Activated naive CD8-positive, alpha-beta T cell treated with anti-CD3 and anti-CD28 coated beads, Interleukin-2, amount 50 U/mL, for 24 hours (primary cell): ENCODE measurements around the gene SLA2.

Source experiments
- ATAC-seq: fragments of 150-1000 bp; cut with Tn5 transposase; one replicate; pipeline ENCODE4 v1.10.0; 2021
- DNase-seq: peaks from one replicate; pipeline ENCODE4 v3.0.0; 2021
- H3K27ac Mint-ChIP-seq: one replicate; pipeline ENCODE4 v1.8.0; 2021; ENCODE audit warnings: mild to moderate bottlenecking, mixed read lengths
- H3K27me3 Mint-ChIP-seq: one replicate; pipeline ENCODE4 v1.8.0; 2021; ENCODE audit warnings: mixed read lengths
- H3K36me3 Mint-ChIP-seq: one replicate; pipeline ENCODE4 v1.8.0; 2021; ENCODE audit warnings: low read depth, mixed read lengths
- H3K4me1 Mint-ChIP-seq: one replicate; pipeline ENCODE4 v1.8.0; 2021; ENCODE audit warnings: mixed read lengths
- H3K4me3 Mint-ChIP-seq: one replicate; pipeline ENCODE4 v1.8.0; 2021; ENCODE audit warnings: mild to moderate bottlenecking, moderate library complexity, mixed read lengths
- H3K9me3 Mint-ChIP-seq: one replicate; pipeline ENCODE4 v1.8.0; 2021; ENCODE audit warnings: mixed read lengths

The SLA2 gene

DNA sequence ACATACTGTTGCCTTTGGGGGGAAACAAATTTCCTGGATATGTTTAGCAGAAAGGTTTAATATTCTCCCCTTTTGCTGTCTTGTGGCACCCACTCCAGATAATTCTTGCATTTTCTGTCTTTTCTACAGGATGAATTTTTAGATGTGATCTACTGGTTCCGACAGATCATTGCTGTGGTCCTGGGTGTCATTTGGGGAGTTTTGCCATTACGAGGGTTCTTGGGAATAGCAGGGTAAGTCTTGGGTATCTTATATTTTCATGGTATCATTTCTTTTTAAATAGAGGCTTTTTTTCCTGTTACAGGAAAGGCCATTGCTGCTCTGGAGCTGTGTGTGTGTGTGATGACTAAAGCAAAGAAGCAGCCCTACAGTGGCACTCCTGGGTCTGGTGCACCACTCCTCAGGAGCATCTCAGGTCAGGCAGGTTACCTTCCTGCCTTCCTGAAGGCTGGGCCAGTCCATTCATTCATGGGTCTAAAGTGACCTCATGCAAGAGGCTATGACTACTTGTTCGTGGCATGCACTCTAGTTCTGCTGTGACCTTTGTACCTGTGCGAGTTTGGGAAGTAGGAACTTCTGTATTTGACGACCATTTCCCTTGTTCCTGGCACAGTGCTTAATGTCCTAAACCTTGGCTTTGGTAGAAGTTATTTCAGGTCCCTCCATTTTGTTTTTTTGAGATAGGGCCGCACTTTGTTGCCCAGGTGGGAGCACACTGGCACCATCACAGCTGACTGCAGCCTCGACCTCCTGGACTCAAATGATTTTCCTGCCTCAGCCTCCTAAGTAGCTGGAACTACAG lies 38.2 kb downstream of the SLA2 start:
- H3K27me3 Mint-ChIP-seq = peaks cover 2% of the 10 kb centered on the region
- H3K4me3 Mint-ChIP-seq = peak overlapping the region; percentile 98
- H3K27ac Mint-ChIP-seq = peak overlapping the region; percentile 92
- DNase-seq = no peak
- no peak for ATAC-seq
- peaks cover 54% of the 10 kb centered on the region for H3K36me3 Mint-ChIP-seq
- H3K9me3 Mint-ChIP-seq = no peaks in the 10 kb centered on the region
- peaks cover 36% of the 10 kb centered on the region for H3K4me1 Mint-ChIP-seq

DNA sequence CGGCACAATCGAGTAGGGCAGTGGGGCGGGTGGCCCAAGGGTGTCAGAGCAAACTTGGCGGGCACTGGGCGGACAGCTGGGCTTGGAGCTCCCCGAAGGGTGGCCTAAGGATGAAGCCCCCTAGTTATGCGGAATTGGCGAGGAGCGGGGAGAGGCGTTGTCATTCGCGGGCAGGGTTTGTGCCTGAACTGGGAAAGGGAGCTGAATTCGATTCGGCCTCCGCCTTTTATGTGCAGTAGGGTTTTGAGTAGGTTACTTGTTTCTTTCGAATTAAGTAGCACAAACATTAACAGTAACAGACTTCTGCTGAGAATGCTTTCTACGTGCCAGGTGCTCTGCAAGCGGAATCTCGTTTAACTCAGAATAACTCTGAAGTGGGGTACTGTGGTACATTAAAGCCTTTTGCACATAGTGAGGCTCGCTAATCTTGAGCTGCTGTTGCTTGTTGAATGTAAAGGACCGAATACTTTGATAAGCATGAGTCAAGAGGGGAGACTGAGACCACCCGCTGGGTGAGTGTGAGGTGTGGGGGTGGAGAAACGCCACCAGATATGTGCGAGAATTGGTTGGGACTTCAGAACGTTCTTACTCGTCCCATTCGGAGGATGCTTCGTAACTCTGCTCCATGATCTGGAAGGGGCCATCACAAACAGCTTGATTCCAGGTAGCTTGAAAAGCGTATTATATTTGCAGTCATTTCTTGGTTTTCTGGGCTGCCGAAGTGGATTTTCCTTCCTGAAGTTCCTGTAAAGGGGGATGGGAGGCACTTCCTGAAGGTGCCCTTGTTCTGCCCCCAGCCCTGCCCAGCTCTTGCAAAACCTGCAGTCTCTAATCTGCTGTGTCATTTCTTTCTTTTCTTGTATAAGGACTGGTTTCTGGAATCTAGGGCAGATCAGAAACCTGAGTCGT lies 39.6 kb downstream of the SLA2 start:
- Mint-ChIP-seq H3K4me1 (peaks cover 35% of the 10 kb centered on the region), H3K36me3 (peaks cover 43% of the 10 kb centered on the region), H3K27ac (peak overlapping the region; percentile 92), H3K9me3 (no peaks in the 10 kb centered on the region), H3K27me3 (peaks cover 2% of the 10 kb centered on the region), H3K4me3 (peak overlapping the region; percentile 98)
- DNase-seq = no peak
- no peak for ATAC-seq

DNA sequence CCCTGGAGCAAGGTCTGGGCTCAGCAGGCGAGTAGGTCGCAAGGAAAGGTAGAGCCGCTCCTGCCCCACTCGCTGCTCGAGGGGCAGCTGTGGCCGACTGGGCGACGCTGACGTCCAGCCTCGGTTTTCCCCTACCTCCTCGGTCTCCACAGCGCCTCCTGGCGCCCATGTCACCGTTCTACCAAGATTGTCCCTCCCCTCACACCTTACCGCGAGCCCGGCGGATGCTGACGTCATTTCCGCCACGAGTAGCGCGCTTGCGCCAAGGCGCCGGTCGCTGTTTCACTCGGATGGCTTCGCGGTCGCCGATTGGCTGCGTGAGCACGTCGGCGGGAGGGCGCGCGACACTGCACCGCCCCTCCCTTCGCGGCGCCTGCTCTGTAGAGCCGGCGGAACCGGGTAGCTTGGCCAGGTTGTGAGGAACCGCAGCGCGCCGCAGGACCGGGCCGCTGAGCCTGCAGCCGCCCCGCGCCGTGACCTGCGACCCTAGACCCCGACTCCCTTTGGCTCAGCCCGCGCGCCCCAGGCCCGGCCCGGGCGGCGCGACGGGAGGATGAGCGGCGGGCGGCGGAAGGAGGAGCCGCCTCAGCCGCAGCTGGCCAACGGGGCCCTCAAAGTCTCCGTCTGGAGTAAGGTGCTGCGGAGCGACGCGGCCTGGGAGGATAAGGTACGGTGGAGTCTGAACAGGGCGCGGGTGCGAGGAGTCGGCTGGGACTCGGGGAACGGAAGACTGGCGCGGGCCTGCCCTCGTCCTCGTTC lies 40.4 kb downstream of the SLA2 start, which contains the start of gene RAB5IF:
Gene RAB5IF, plus strand, starts transcription at position 381 of the 759 bp plus-strand sequence. Its CDS starts 173 bp downstream, at position 554.
- Mint-ChIP-seq H3K36me3 (peaks cover 35% of the 10 kb centered on the region), H3K27ac (peak within 1 kb of the TSS; percentile 95), H3K9me3 (no peaks in the 10 kb centered on the region), H3K4me3 (peak within 1 kb of the TSS; percentile 98), H3K4me1 (peaks cover 35% of the 10 kb centered on the region), H3K27me3 (peaks cover 2% of the 10 kb centered on the region)
- DNase-seq (peak; percentile 100), ATAC-seq (peak; percentile 93)

DNA sequence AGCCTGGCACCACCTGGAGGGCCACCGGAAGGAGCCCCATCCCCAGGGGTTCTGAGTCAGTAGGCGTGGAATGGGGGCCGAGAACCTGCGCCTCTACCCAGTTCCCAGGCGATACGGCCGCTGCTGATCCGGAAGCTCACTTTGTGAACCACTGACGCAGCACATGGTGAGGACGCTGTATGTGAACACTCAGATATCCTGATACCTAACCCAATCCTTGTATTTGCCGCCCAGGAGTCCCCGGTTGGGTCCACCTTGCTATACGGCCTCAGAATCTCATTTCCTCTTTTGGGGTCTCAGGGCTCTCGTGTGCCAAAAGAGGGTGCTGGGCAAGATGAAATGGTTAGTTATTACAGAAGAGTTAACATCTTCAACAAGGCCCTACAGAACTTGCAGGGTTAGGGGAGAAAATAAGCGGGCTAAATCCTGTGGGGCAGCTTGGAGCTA lies 41.0 kb downstream of the SLA2 start:
- Mint-ChIP-seq H3K4me3 (peak overlapping the region; percentile 98), H3K27ac (peak overlapping the region; percentile 95), H3K4me1 (peaks cover 38% of the 10 kb centered on the region), H3K36me3 (peaks cover 31% of the 10 kb centered on the region), H3K9me3 (no peaks in the 10 kb centered on the region), H3K27me3 (peaks cover 2% of the 10 kb centered on the region)
- DNase-seq = peak; percentile 58
- peak; percentile 41 for ATAC-seq

DNA sequence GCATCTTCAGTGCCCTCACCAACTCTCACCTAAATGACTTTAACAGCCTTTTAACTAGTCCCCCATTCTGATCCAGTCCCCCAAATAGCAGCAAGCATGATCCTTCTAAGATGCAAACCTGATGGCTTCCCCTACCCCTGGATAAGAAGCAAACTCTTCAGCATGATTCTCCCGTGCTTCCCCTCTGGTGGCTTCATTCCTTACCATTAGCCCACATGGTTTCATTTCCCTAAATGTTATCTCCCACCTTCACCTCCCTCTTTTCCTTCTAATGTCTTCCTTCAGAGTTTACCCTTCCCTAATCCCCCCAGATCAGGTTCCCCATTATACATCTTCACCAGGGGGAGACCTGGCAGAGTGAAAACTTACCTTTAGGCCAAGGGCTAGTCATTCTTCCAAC lies 44.5 kb downstream of the SLA2 start:
- no peak for ATAC-seq
- no peak overlapping the region for H3K4me3 Mint-ChIP-seq
- no peaks in the 10 kb centered on the region for H3K9me3 Mint-ChIP-seq
- peaks cover 5% of the 10 kb centered on the region for H3K36me3 Mint-ChIP-seq
- no peak for DNase-seq
- peaks cover 2% of the 10 kb centered on the region for H3K27me3 Mint-ChIP-seq
- H3K4me1 Mint-ChIP-seq = peaks cover 23% of the 10 kb centered on the region
- H3K27ac Mint-ChIP-seq = peak overlapping the region; percentile 16

DNA sequence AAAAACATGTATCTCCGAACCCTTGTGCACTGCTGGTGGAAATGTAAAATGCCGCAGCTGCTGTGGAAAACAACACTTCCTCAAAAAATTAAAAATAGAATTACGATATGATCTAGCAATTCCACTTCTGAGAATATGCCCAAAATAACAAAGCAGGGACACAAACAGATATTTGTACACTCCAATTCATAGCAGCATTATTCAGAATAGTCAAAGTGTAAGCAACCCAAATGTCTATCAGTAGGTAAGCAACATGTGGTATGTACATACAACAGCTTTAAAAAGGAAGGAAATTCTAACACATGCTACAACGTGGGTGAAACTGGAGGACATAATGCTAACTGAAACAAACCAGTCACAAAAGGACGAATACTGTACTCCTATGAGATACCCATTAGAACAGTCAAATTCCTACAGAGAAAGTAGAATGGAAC lies 46.1 kb downstream of the SLA2 start:
- Mint-ChIP-seq H3K36me3 (peaks cover 13% of the 10 kb centered on the region), H3K4me1 (peaks cover 32% of the 10 kb centered on the region), H3K27me3 (no peaks in the 10 kb centered on the region), H3K9me3 (no peaks in the 10 kb centered on the region), H3K27ac (no peak overlapping the region), H3K4me3 (no peak overlapping the region)
- ATAC-seq (no peak), DNase-seq (no peak)

DNA sequence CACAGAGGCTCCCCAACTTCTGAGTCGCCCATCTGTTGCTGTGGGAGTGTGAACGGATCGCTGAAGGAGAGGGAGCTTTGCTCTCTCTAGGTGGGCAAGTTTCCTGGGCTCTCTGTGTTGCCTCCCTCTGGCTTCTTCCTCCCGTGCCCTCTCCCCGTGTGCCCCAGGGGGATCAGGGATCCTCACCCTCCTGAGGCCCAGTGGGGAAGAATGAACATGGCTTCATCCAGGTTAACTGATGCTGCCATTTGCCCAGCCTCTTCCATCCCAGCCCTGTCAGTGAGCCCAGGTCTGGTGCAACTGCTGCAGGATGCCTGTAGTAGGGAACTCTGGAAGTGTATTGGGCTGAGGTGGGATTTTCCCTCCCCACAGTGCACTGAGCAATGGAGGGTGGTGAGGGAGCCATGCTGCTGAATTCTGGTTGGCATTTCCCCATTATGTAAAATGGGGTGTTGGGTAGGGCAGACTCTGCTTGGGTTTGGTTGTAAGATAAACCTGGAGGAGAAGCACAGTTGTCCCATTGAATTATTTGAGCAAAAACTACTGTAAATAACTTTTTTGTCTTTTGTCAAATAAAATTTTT lies 52.6 kb downstream of the SLA2 start:
- DNase-seq = no peak
- no peak overlapping the region for H3K4me3 Mint-ChIP-seq
- H3K27ac Mint-ChIP-seq = no peak overlapping the region
- no peaks in the 10 kb centered on the region for H3K27me3 Mint-ChIP-seq
- peaks cover 44% of the 10 kb centered on the region for H3K36me3 Mint-ChIP-seq
- no peaks in the 10 kb centered on the region for H3K9me3 Mint-ChIP-seq
- H3K4me1 Mint-ChIP-seq = peaks cover 58% of the 10 kb centered on the region
- no peak for ATAC-seq

DNA sequence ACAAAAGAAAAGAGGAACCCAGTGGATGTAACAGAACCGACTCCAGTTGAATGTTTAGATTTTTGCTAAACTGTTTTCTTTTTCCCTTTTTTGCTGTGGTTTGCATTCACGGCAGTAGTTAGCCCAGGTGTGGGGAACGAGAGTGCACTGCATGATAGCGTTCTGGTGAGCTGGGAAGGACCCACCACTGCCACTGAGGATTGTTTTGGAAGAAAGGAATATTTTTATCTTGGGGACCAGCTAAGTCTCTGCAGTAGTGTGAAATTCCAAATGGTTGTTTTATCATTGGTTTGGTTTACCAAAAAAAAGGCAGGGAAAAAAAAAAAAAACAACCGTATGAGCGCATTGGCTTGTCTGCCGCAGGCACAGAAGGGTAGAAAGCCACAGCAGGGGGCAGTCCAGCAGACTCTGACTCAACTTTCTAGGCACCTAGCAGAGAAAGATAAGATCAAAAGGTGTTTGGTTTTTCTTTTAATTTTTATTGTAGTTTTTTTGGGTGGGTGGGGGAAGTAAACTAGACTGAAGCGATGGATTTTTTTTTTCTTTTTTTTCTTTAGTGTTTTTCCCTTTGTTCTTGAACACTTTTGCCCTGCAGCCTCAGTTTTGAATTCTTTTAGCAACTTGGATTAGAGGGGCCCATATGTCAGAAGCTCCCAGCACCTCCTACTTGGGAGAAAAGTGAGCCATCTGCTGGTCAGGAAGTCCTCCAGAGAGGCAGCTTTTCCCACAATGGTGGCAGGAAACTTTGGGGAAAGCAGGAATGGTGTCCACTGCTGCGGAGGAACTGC lies 53.9 kb downstream of the SLA2 start:
- H3K27ac Mint-ChIP-seq = peak overlapping the region; percentile 67
- H3K27me3 Mint-ChIP-seq = no peaks in the 10 kb centered on the region
- ATAC-seq (peak; percentile 59), DNase-seq (peak; percentile 51)
- peaks cover 67% of the 10 kb centered on the region for H3K4me1 Mint-ChIP-seq
- H3K36me3 Mint-ChIP-seq = peaks cover 48% of the 10 kb centered on the region
- peak overlapping the region; percentile 39 for H3K4me3 Mint-ChIP-seq
- no peaks in the 10 kb centered on the region for H3K9me3 Mint-ChIP-seq

DNA sequence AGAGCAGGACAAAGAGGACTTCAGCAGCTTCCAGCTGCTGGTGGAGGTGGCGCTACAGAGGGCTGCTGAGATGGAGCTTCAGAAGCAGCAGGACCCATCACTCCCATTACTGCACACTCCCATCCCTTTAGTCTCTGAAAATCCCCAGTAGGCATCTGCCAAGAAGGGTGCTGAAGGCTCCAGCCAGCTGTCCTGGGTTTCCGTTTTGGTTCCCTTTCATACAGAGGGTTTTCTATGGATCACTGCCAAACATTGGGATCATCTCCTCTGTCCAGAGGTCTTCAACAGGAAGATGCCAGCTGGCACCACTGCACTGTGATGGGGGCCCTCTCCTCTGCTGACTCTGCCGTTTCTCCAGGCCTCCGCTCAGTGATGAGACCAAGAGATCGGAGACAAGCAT lies 54.7 kb downstream of the SLA2 start:
- no peak for DNase-seq
- ATAC-seq = no peak
- Mint-ChIP-seq H3K27me3 (no peaks in the 10 kb centered on the region), H3K9me3 (no peaks in the 10 kb centered on the region), H3K36me3 (peaks cover 52% of the 10 kb centered on the region), H3K27ac (peak overlapping the region; percentile 67), H3K4me3 (no peak overlapping the region), H3K4me1 (peaks cover 71% of the 10 kb centered on the region)

DNA sequence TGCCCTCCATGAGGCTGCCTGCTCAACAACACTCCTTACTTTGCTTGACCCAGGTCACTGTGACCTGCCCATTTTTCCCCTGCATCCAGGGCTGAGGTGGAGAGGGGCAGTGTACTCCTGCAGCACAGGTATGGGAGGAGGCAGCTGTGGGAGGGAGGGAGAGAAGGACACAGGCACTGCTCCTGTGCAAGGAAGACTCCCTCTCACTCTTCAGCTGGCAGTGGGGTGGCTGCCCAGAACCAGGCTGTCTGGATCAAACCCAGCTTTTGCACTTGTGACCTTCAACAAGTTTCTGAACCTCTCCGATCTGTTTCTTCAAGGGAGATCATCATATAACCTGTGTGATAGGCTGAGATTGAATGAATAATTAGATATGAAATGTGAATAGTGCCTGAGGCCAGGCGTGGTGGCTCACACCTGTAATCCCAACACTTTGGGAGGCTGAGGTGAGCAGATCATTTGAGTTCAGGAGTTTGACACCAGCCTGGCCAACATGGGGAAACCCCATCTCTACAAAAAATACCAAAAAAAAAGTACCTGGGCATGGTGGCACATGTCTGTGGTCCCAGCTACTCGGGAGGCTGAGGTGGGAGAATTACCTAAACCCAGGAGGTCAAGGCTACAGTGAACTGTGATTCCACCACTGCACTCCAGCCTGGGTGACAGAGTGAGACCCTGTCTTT lies 58.5 kb downstream of the SLA2 start:
- DNase-seq (no peak), ATAC-seq (no peak)
- Mint-ChIP-seq H3K4me3 (no peak overlapping the region), H3K27ac (peak overlapping the region; percentile 55), H3K4me1 (peaks cover 42% of the 10 kb centered on the region), H3K36me3 (peaks cover 32% of the 10 kb centered on the region), H3K9me3 (no peaks in the 10 kb centered on the region), H3K27me3 (no peaks in the 10 kb centered on the region)

DNA sequence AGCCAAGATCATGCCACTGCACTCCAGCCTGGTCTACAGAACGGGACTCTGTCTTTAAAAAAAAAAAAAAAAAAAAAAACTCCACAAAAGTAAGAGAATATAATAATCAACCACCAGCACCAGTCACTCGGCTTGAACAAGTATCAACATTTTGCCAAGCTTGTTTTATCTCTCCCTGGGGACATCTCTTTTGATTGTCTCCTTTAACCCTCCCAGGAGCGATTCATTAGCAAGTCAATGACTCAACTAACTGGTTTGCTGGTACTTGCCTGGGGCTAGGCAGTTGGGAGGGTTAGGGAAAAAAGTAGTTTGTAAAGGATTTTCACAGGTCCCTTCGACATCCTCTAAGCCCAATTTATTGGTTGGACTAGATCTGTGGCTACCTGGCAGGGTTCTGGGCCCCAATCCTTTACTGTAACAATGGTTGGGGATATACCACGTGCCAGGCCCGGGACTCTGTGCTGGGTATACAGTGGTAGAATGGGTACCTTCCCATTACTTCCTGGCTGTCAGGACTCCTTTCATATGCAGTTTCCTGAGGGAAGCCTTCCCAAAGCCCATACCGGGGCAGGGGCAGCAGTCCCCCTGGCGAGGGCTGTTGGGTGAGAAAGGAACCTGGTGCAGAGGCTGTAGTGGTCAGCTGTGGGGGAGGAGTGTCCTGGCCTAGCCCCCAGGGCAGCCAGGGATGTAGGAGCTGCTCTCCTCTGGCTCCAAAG lies 60.4 kb downstream of the SLA2 start:
- H3K9me3 Mint-ChIP-seq = no peaks in the 10 kb centered on the region
- H3K36me3 Mint-ChIP-seq = peaks cover 30% of the 10 kb centered on the region
- H3K4me3 Mint-ChIP-seq = no peak overlapping the region
- H3K4me1 Mint-ChIP-seq = peaks cover 37% of the 10 kb centered on the region
- no peaks in the 10 kb centered on the region for H3K27me3 Mint-ChIP-seq
- no peak for DNase-seq
- H3K27ac Mint-ChIP-seq = no peak overlapping the region
- ATAC-seq = no peak

DNA sequence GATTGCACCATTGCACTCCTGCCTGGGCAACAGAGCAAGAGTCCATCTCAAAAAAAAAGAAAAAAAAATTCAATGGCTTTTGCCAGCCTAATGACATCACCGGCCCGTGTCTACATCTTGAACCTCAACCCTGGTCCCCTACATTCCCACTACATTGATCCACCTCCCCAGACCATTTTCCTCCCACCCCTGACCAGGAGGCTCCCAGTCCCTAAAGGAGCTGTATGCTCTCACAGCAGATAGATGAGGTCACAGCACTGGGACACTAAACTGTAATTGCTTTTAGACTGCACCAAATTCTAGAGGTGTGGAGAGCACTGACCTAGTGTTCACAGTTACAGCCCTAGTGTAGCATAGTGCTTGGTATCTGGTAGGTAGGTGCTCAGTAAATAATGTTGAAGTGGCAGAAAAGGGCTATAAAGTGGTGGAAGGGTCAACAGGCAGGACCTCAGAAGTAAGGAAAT lies 61.9 kb downstream of the SLA2 start:
- DNase-seq (no peak), ATAC-seq (no peak)
- Mint-ChIP-seq H3K36me3 (peaks cover 40% of the 10 kb centered on the region), H3K4me3 (no peak overlapping the region), H3K27ac (no peak overlapping the region), H3K9me3 (no peaks in the 10 kb centered on the region), H3K27me3 (no peaks in the 10 kb centered on the region), H3K4me1 (peaks cover 41% of the 10 kb centered on the region)
